Brain microvascular endothelial cell (primary cell): Measurements from ENCODE around the gene BAHD1.

ENCODE experiments used
- DNase-seq: peaks from one replicate; pipeline ENCODE4 v3.0.0-alpha.2; 2020
- H3K27ac ChIP-seq: fragments of 250-450 bp; sonication (Bioruptor Pico); 2 replicates; pipeline ENCODE4 v1.5.1; 2020; ENCODE audit warnings: mild to moderate bottlenecking, moderate library complexity
- H3K27me3 ChIP-seq: fragments of 250-450 bp; sonication (Bioruptor Pico); replicated peaks from 2 replicates; pipeline ENCODE4 v1.5.1; 2020; ENCODE audit warnings: mild to moderate bottlenecking
- H3K36me3 ChIP-seq: fragments of 250-450 bp; sonication (Bioruptor Pico); replicated peaks from 2 replicates; pipeline ENCODE4 v1.5.1; 2020; ENCODE audit warnings: mild to moderate bottlenecking
- H3K4me3 ChIP-seq: 2 replicates; pipeline ENCODE4 v1.5.1; 2011; ENCODE audit warnings: low read depth, mild to moderate bottlenecking, control low read depth, low read length, moderate library complexity
- CTCF ChIP-seq: IDR thresholded peaks from 2 replicates; pipeline ENCODE4 v1.5.1; 2011; ENCODE audit warnings: low read depth, mild to moderate bottlenecking, moderate library complexity, low read length, control low read depth, inconsistent platforms; ENCODE audit errors: missing control alignments
- in situ Hi-C: cut with HindIII; loops from 2 replicates; pipeline ENCODE4 v1.10.0; 2017; ENCODE audit warnings: low sequenced_read_pairs, low pct_ligation_motif_present

BAHD1 gene

DNA sequence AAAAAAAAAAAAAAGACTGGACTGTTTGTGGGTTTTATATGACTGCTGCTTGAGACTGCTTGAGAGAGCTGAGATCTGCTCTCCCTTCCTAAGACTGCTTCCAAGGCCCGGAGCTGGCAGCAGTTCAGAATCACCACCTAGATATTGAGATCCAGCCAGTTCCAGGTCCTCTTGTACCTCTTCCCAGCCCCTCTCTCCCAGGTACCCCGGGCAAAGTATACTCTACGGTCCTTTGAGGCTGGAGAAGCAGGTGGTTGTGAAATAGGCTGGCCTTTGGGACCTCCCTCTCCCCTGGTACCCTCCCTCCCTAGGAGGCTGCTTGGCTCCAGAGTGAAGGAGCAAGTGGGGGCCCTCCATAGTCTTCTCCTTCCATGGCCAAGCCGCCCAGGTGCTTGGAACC lies 12.6 kb upstream of the BAHD1 start:
- Histone ChIP-seq H3K4me3 (no peak overlapping the region), H3K27ac (no peak overlapping the region), H3K36me3 (no peaks in the 10 kb centered on the region), H3K27me3 (peaks cover 9% of the 10 kb centered on the region)
- in situ Hi-C loops = no loop called here
- TF ChIP-seq CTCF = no peak
- no peak for DNase-seq

DNA sequence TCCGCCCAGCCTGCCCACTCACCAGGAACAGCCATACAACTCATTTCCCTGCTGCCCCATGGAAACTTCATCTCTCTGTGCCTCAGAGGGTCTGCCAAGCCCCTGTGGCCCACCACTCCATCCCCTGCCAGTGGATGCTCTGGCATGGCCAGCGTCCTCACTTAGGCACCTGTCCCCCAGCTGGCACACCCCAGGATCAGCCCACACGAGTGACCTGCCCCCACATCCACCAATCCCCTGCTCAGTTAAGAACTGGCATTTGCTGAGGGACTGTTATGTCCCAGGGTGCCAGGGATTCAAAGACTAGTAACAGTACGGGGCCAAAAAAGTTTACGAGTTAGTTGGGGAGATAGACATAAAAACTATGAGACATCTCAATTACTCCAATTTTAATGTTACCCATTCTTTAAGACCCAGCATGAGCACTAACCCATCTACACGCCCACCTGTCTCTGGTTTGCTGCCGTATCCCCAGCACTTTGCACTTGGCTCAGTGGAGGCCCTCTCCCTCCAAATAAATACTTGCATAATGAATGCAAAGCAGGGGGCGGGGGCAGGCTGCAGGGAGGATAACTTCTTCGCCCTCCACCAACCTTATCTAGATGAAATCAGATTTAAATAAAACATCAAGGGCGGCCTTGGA lies 11.6 kb upstream of the BAHD1 start:
- no peak for DNase-seq
- H3K27me3 ChIP-seq = peaks cover 14% of the 10 kb centered on the region
- no peaks in the 10 kb centered on the region for H3K36me3 ChIP-seq
- no peak overlapping the region for H3K27ac ChIP-seq
- H3K4me3 ChIP-seq = no peak overlapping the region
- no peak for TF ChIP-seq CTCF
- in situ Hi-C loops = no loop called here

DNA sequence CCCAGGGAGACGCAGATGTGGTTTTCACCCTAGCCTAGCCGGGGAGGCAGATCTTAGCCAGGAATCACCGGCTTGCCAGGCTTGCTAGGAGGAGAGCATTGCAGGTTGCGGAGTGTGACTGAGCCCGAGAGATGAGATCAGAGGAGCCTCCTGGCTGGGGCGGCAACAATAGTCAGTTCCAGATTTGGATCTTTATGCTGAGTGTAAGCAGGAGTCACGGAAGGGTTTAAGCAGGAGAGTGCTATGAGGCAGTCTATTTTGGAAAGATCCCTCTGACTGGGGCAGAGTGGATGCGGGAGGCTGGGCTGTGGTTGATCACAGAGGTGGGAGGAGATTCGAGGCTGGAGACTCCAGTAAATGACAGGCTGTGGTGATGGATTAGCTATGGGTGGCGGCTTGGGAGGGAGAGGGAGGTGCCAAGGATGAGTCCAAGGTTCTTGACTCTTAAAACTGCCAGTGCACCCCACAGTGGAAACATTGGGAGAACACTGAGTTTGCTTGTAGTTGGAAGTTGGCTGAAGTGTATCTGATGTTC lies 10.4 kb upstream of the BAHD1 start:
- in situ Hi-C loops = no loop called here
- Histone ChIP-seq H3K27me3 (peaks cover 25% of the 10 kb centered on the region), H3K36me3 (no peaks in the 10 kb centered on the region), H3K27ac (no peak overlapping the region), H3K4me3 (no peak overlapping the region)
- no peak for DNase-seq
- TF ChIP-seq CTCF = no peak

GRCh38 chr15:40435023-40435709 lies 5.6 kb upstream of the BAHD1 start:
- H3K36me3 ChIP-seq = no peaks in the 10 kb centered on the region
- no peak for TF ChIP-seq CTCF
- in situ Hi-C loops = no loop called here
- peaks cover 46% of the 10 kb centered on the region for H3K27me3 ChIP-seq
- no peak for DNase-seq
- no peak overlapping the region for H3K4me3 ChIP-seq
- H3K27ac ChIP-seq = no peak overlapping the region

DNA sequence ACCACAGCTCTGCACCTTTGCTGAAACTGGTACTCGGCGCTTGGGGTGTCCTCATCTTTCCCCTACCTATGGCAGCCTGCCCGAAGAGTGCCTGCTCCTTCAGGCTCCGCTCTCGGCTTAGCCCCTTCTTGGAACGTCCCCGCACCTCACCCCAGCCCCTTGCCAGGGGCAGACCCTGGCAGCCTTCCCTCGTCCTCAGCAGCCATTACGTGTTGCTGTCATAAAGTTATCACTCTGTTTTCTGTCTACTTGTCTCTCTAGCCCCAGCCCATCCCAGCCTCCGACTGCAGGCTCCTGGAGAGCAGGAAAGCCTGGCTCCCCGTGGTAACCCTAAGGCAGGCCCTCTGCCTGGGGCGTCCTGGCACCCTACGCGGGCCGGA lies 5.1 kb upstream of the BAHD1 start:
- no peak overlapping the region for H3K27ac ChIP-seq
- peaks cover 42% of the 10 kb centered on the region for H3K27me3 ChIP-seq
- H3K4me3 ChIP-seq = no peak overlapping the region
- no peaks in the 10 kb centered on the region for H3K36me3 ChIP-seq
- no peak for DNase-seq
- in situ Hi-C loops = no loop called here
- no peak for TF ChIP-seq CTCF
